ENCODE measurements around the gene TAX1BP3. TPM values are rescaled to one million over a fixed set of nuclear protein-coding genes. Genes with fewer than 3 reads are reported as not detected.

Gene TAX1BP3
- polyA plus RNA-seq, 1 of the 3 experiments (the other 2 are of a cell fraction): 192 TPM

- TF ChIP-seq IRF3 (IDR thresholded peaks at IDR 0.05; ENCODE audit: low read depth, low read length): no peak
- TF ChIP-seq PBX3 (IDR thresholded peaks at IDR 0.05): no peak
- no peak for TF ChIP-seq USF1 (IDR thresholded peaks at IDR 0.05; ENCODE audit: borderline replicate concordance, low read depth)
- TF ChIP-seq YY1 (IDR thresholded peaks at IDR 0.05; ENCODE audit: low read depth): no peak
- TF ChIP-seq FOXJ3 (CRISPR knock-in tag; IDR thresholded peaks at IDR 0.05): no peak
Measured at GRCh38 chr17:3681057-3681456, 12.7 kb upstream of the TAX1BP3 start (continued).

- Histone ChIP-seq H3K9ac (no peak overlapping the region), H3K4me1 (ENCODE audit: control insufficient read depth in 1 of 2, insufficient read depth in 2 of 2, low read depth in 1 of 2, low read length in 1 of 2) (no peaks in the 10 kb centered on the region), H3K4me2 (no peak overlapping the region), H3K79me2 (ENCODE audit: insufficient read depth) (no peaks in the 10 kb centered on the region), H2AFZ (ENCODE audit: low read depth) (no peak overlapping the region), H3F3A (replicated peaks; ENCODE audit: insufficient read depth) (no peaks in the 10 kb centered on the region), H3K27me3 (ENCODE audit: insufficient read depth) (no peaks in the 10 kb centered on the region), H3K9me3 (no peaks in the 10 kb centered on the region), H3K4me3 (ENCODE audit: low read depth in 2 of 2, low read length in 1 of 2) (no peak overlapping the region), H4K20me1 (ENCODE audit: insufficient read depth) (no peaks in the 10 kb centered on the region), H3K9me2 (no peaks in the 10 kb centered on the region), H3K27ac (ENCODE audit: low read depth in 2 of 2, low read length in 1 of 2) (no peak overlapping the region), H3K36me3 (replicated peaks in 1 of 2; ENCODE audit: control insufficient read depth in 1 of 2, insufficient read depth in 2 of 2, low read length in 1 of 2) (no peaks in the 10 kb centered on the region)
- TF ChIP-seq FOXM1 (IDR thresholded peaks at IDR 0.05; ENCODE audit: low read depth): no peak
- TF ChIP-seq RXRA (IDR thresholded peaks at IDR 0.05; ENCODE audit: borderline replicate concordance, low read depth): no peak
- TF ChIP-seq CHD2 (IDR thresholded peaks at IDR 0.05; ENCODE audit: low read length, partially characterized antibody): no peak
- no peak for TF ChIP-seq PBX3 (IDR thresholded peaks at IDR 0.05)
- TF ChIP-seq MEF2A (IDR thresholded peaks at IDR 0.05; ENCODE audit: borderline replicate concordance, low read depth): no peak
- no peak for TF ChIP-seq GATA2 (CRISPR knock-in tag; IDR thresholded peaks at IDR 0.05)
- no peak for TF ChIP-seq SIN3A (IDR thresholded peaks at IDR 0.05; ENCODE audit: borderline replicate concordance, low read depth, low read length)
- no peak for TF ChIP-seq POLR2AphosphoS5 (IDR thresholded peaks at IDR 0.05; ENCODE audit: low read depth, low read length)
- no peak for TF ChIP-seq ZBTB33 (IDR thresholded peaks at IDR 0.05; ENCODE audit: borderline replicate concordance, low read depth)
- no peak for TF ChIP-seq IRF3 (IDR thresholded peaks at IDR 0.05; ENCODE audit: low read depth, low read length)
- no peak for TF ChIP-seq TCF12 (IDR thresholded peaks at IDR 0.05)
- TF ChIP-seq FOSL2 (IDR thresholded peaks at IDR 0.05; ENCODE audit: borderline replicate concordance, low read depth): no peak
- no peak for TF ChIP-seq RAD21 (IDR thresholded peaks at IDR 0.05; ENCODE audit: low read length)
- TF ChIP-seq MXI1 (IDR thresholded peaks at IDR 0.05; ENCODE audit: low read depth, low read length): no peak
- no peak for TF ChIP-seq EP300 (IDR thresholded peaks at IDR 0.05; ENCODE audit: borderline replicate concordance in 1 of 2, low read depth in 1 of 2, low read length in 1 of 2)
- TF ChIP-seq GABPA (IDR thresholded peaks at IDR 0.05; ENCODE audit: low read depth): no peak
- no peak for TF ChIP-seq MAX (IDR thresholded peaks at IDR 0.05; ENCODE audit: low read depth)
- TF ChIP-seq ELF1 (IDR thresholded peaks at IDR 0.05): no peak
- TF ChIP-seq NRF1 (IDR thresholded peaks at IDR 0.05; ENCODE audit: low read depth, low read length): no peak
- ChIA-PET CTCF (no interaction called here), POLR2A (interaction anchor here (0.6 kb wide), 1 partner anchor 480 kb away, joined by 4 read pairs; no protein-coding TSS in a partner anchor)
- no peak for DNase-seq
- WGBS (ENCODE audit: low lambda C conversion rate): 79% methylated on average over 13 of the region's 20 CpGs
Measured at GRCh38 chr17:3679531-3680126, 11.3 kb upstream of the TAX1BP3 start.
